Effector CD8-positive, alpha-beta T cell (primary cell): ENCODE measurements around the gene DUS2.
"Not testable (repeated sequence)": the region's sequence is repeated elsewhere in the genome, so short reads cannot be mapped to it uniquely, and the experiment has no call there.

Source experiments
- DNase-seq: peaks from one replicate; lab custom pipeline; 2025; lab: John Stamatoyannopoulos, UW

Gene DUS2

DNA sequence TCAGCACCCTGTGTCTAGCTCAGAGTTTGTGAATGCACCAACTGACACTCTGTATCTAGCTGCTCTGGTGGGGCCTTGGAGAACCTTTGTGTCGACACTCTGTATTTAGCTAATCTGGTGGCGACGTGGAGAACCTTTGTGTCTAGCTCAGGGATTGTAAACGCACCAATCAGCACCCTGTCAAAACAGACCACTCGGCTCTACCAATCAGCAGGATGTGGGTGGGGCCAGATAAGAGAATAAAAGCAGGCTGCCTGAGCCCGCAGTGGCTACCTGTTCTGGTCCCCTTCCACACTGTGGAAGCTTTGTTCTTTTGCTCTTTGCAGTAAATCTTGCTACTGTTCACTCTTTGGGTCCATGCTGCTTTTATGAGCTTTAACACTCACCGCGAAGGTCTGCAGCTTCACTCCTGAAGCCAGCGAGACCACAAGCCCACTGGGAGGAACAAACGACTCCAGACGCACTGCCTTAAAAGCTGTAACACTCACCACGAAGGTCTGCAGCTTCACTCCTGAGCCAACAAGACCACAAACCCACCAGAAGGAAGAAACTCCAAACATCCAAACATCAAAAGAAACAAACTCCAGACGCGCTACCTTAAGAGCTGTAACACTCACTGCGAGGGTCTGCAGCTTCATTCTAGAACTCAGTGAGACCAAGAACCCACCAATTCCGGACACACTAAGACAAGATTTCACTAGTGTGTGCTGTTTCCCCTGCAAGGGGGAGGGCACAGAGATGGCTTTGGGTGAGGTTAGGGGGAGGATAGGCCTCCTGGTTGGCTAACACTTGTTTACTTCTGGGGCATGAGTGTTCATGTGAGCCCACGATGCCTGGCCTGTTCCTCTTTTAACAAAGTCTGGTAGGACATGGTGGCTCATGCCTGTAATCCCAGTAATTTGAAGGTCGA is 24.1 kb upstream of the DUS2 start, which contains the start of gene DPEP2:
Gene DPEP2, minus strand, starts transcription at position 706 of the 910 bp plus-strand sequence. CDS start 6,272 bp downstream, outside the sequence.
- DNase-seq, result peak; percentile 25

DNA sequence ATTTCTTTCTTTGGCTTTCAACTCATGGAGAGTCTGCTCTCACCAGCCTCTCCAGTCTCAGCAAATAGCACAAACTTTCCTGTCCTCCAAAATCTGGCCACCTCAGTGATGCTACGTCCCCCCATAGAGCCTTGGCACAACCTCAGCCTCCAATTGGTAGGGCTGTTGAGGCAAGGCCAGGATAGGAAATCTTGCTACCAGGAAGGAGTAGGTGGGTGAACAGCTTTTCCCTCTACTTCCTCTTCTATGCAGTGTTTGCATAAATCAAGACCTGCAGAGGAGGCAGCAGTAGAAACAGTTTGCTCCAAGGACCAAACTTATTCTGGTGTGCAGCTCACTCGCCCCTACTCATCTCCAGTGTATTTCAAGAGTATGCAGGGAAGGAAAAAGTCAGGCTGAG is 23.1 kb upstream of the DUS2 start:
- no peak for DNase-seq

GRCh38 chr16:68000450-68000849 is 22.6 kb upstream of the DUS2 start:
- no peak for DNase-seq

DNA sequence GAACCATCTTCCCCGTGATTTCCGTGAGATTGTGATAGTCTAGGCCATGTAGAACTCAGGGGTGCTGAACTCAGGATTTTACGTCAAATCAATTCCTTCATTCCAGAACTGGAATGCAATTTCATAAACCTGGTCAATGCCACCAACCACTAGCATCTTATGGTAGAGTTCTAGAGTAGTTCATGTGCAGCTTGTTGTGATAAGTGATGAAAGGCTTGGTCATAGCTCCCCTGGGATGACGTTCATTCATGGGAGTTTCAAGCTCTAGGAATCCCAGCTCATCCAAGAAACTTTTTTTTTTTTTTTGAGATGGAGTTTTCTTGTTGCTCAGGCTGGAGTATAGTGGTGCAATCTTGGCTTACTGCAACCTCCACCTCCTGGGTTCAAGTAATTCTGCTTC is 20.1 kb upstream of the DUS2 start:
- DNase-seq, result no peak

DNA sequence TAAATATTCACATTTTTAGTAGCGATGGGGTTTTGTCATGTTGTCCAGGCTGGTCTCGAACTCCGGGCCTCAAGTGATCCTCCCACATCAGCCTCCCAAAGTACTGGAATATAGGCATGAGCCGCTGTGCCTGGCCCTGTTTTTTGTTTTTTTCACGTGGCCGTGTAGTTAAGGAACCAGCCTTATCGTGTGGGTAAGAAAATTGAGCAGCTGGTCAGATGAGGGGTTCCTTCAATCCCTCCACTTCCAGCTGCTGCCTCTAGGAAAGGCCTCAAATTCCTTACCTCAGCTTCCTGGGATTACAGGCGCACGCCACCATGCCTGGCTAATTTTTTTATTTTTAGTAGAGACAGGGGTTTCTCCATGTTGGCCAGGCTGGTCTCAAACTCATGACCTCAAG is 17.9 kb upstream of the DUS2 start:
- DNase-seq, result no peak

GRCh38 chr16:68005786-68006286 is 17.2 kb upstream of the DUS2 start:
- DNase-seq, result no peak

DNA sequence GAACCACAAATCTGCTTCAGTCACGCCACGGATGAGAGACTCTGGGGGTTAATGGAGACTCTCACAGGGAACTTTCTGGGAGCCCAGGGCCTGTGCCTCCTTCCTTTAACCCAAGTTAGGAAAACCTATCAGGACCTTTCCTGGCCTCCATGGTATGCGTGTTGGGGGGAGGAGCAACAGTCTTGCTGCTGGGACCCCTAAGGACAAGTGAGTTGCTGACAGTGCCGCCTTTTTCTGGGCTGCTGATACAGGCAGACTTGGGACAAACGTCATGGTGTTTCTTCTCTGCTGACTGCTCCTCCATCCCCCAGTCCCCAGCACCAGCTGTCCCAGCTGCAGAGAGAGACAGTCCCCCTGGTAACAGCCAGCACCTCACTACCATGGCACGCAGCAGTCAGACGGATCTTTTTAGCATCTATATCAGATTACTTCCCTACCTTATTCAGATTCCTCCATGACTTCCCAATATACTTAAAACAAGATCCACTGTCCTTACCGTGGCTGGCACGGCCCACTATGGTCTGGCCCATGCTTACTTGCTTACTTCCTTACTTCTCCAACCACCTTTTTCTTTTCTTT is 13.8 kb upstream of the DUS2 start:
- DNase-seq, result no peak

- DNase-seq, result not testable (repeated sequence)
Observed at GRCh38 chr16:68009872-68010271, 13.2 kb upstream of the DUS2 start.

DNA sequence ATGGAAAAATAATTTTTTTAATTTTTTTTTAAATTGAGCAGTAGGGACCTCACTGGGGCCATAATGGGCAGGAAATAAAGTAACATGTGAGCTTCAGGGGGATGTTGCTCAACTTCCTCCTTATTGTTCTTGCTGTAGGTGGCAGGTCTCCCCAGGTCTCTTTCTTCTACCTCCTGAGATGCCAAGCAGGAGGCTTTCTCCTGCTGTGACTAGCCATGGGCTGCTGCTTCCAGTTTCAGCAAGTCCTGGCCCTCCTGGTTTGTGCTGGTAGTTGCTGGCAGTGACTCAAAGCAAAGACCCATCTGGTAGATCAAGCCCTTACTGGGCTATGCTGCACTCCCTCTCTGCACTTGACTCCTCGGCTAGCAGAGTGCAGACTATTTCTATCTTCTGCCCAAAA is 9.6 kb upstream of the DUS2 start:
- DNase-seq, result no peak

- DNase-seq, result no peak
Observed at GRCh38 chr16:68015681-68016080, 7.4 kb upstream of the DUS2 start, which contains the start of gene DPEP2NB. TSS of gene DPEP2NB (minus strand) at chr16:68015911. CDS start at chr16:68015770, 141 bp downstream.

DNA sequence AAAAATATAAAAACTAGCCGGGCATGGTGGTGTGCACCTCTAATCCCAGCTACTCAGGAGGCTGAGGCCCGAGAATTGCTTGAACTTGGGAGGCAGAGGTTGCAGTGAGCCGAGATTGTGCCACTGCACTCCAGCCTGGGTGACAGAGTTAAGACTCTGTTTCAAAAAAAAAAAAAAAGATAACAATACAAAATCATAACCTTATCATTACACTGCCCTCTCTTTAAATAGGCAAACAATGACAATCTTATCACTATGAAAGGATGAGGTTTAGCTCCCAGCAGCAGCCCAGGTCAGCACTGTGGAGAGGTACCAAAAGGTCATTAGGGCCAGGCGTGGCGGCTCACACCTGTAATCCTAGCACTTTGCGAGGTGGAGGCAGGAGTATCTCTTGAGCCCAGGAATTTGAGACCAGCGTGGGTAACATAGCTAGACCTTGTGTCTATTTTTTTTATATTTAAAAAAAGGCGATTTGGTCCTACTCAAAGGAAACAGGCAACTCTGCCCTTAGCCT is 3.9 kb upstream of the DUS2 start:
- no peak for DNase-seq

- no peak for DNase-seq
Observed at GRCh38 chr16:68021490-68021889, 1.6 kb upstream of the DUS2 start.

GRCh38 chr16:68022278-68022727 is 781 bp upstream of the DUS2 start:
- no peak for DNase-seq

DNA sequence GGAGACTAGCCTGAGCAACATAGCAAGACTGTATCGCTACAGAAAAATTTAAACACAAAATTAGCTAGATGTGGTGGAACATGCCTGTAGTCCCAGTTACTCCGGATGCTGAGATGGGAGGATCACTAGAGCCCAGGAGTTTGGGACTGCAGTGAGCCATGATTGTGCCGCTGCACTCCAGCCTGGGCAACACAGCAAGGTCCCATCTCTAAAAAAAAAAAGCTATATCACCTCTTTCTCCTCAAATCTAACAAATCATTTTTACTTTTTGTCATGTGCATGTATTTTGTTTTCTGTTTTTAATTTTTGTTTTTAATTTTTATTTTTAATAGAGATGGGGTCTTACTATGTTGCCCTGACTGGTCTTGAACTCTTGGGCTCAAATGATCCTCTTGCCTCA is 5.9 kb downstream of the DUS2 start:
- DNase-seq, result no peak

- DNase-seq, result not testable (repeated sequence)
Observed at GRCh38 chr16:68030108-68030507, 7.0 kb downstream of the DUS2 start.

DNA sequence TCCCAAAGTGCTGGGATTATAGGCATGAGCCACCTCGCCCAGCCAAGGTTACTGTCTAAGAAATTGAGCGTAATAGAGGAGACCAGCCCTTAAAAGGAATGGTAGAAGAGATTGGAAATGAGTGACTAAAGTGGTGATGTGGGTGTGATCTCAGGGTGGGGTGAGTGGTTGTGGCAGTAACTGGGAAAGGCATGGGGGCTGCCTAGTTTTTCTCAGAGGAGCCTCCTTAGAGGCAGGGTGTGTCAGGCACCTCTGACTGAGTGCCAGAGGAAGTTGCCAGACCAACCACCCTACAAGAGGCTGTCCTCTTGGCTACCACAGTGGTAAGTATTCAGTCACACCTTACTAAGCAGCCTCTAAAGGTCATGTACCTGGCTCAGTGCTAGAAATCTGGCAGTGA is 8.9 kb downstream of the DUS2 start:
- DNase-seq, result no peak

DNA sequence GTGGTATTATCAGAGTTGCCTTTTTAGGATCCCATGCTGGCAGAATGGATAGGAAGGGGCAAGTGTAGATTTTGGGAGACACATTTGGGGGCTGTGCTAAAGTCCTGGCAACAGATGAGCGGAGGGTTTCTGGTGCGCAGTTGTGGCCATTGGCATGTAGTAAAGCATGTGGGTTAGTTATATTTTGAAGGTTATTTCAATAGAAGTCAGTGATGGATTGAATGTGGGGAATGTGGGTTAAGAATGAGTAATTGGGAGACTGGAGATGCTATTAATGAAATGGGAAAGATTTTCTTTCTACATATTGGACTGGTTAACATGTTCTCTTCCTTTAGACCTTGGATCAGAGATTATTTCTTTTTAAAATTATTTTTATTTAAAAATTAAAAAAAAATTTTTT is 10.0 kb downstream of the DUS2 start:
- no peak for DNase-seq

- DNase-seq, result no peak
Observed at GRCh38 chr16:68035227-68035626, 12.1 kb downstream of the DUS2 start.

DNA sequence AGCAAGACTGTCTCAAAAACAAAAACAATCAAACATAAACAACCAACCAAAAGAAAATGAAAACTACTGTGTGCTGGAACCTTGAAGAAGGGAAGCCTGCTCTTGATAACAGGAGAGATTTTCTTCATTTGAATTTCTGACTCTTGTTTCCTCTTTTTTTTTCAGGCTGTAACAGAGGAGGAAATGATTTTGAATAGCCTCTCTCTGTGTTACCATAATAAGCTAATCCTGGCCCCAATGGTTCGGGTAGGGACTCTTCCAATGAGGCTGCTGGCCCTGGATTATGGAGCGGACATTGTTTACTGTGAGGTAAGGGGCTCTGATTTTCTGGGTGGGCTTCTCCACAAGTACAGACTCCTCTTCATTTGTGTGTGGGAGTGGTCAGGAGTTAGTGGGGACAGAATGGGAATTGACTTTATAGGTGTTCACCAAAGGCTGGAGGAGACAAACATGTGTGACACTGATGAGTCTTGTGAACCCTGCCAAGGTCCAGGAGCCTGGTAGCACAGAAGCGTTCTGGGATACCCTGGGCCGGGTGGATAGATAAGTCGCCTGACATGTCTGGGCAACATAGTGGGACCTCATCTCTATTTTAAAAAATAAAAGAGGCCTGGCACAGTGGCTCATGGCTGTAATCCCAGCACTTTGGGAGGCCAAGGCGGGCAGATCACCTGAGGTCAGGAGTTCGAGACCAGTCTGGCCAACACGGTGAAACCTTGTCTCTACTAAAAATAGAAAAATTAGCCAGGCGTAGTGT is 14.9 kb downstream of the DUS2 start:
- DNase-seq, result no peak

DNA sequence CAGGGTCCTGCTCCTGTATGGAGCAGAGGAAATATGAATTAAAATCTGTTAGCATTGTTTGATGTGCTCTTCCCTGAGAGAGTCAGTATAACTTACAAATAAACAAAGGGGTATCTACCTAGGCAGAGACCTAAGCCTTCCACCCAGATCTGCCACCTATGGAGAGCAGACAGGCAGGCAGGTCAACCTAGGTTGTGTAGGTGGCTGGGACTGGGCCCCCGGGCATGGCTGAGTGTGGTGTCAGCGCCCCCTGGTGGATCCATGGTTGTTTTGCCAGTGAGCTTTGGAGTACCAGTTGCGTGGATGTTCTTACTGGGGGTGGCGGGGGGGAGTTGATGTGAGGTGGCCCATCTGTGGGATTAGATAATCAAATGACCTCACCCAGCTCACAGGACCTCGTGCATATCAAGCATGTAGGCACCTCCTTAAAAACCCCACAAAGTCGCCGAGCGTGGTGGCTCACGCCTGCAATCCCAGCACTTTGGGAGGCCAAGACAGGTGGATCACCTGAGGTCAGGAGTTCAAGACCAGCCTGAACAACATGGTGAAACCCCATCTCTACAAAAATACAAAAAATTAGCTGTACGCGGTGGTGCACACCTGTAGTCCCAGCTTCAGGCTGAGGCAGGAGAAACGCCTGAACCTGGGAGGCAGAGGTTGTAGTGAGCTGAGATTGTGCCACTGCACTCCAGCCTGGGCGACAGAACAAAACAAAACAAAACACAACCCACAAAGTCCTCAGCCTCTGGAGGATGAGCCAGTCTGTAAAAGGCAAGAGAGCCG is 17.6 kb downstream of the DUS2 start:
- DNase-seq, result peak; percentile 84

- no peak for DNase-seq
Observed at GRCh38 chr16:68041783-68042182, 18.7 kb downstream of the DUS2 start.
